ENCODE measurements around the gene CFAP61. TPM values are rescaled to one million over a fixed set of nuclear protein-coding genes. Genes with fewer than 3 reads are reported as not detected.

Gene CFAP61, protein sequence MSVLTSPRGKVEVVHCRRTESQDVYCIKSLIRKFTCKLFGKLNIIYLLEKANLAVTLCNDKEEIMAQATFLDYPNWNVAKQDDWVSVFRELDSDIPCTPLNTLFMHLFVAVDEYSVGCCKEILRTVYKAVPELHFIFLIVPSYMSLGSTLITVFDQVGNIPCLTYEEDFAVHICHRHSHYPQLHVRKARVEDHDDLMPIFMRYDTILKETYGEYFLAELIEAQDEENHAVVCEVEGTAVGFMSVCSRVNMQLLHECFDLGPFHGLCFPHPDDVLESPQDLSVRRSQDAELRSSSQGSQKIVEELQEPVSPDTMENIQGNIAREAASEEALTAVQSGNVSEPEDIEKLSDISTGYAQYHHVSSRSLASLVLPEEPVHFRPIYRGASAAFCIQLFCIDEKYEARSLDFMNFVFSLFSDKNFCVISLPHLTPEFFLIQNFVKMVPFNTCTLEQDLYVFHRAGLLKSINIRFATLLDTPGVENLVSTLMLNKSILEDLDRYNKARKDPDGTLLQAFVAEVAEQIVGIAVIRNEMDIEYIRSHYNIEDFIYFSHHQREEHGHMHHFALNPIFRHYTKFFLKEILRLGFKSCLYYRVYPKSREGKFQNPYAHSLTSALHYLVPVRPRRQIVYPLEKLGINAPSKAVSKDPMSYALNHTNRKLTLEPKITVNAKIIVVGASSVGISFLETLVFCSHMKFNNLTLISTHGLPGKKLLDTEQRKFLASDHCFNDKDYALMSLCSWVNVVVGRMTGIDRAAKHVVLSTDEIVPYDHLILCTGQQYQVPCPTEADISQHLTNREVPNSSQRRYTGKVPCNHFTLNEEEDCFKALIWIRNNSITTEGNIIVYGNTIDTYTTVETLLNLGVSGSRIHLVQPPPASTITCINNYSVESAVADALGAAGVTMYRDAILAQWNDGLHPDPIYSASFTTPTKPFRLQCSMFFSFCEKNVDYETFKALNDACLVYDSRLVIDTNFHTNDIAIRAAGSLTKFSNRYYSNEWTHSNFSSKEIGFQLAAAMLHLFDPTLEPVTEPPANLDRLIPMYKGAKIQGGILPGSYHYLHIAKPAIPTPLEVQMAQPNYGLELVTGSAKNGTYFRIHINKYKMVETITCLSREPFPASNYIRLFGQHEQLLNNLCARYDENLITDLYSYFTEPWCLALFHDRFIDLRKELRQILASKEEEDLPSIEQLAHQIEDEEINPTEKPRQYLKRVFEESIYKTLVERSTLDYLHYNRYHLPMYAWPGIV
- 0.11 TPM in 1 of 2 replicates, not detected in the other for total RNA-seq

DNA sequence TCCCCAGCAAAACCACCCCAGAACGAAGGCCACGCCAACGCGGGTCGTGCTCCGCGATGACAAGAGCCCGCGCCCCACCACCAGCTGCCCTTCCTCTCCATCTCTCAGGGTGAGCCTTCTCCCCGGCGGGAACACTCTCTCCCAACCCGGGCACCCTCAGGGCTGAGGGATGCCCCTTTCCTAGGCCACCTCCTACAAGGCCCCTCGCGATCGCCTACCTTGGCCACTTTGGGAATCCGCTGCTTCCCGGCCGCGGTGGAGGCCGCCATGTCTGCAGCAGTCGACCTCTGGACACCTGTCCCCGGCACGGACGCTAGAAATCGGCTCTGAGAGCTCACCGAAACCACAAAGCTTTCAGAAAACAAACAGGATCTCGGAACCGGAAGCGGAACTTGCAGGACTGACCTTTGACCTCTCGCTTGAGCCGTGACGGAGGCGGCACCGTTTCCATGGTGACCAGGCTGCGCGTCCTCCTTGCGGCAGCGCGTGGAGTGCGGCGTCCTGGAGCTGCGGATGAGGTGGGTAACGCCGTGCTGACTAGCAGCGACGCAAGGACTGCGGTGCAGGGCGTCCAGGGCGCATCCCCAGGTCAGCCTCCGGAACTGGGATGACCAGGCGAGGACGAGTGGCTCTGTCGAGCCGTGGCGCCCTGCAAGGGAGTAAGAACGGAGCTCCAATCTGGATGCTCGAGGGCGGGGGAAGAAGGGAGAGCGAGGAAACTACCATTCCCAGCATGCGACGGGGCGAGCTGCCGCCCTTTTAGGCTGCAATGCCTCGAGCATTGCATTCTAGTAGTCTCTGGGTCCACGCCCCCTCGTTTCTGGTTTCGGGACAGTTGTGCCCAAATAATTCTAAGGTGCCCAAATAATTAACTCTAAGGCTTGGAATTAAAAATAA lies at the start of gene CFAP61, which contains the start of gene CRNKL1:
Gene CFAP61, plus strand, starts transcription at position 459 of the 897 bp plus-strand sequence. CDS start 4,122 bp downstream, outside the sequence.
Gene CRNKL1, minus strand, starts transcription at position 393 of the 897 bp plus-strand sequence. Its CDS starts 124 bp downstream, at position 269.

DNA sequence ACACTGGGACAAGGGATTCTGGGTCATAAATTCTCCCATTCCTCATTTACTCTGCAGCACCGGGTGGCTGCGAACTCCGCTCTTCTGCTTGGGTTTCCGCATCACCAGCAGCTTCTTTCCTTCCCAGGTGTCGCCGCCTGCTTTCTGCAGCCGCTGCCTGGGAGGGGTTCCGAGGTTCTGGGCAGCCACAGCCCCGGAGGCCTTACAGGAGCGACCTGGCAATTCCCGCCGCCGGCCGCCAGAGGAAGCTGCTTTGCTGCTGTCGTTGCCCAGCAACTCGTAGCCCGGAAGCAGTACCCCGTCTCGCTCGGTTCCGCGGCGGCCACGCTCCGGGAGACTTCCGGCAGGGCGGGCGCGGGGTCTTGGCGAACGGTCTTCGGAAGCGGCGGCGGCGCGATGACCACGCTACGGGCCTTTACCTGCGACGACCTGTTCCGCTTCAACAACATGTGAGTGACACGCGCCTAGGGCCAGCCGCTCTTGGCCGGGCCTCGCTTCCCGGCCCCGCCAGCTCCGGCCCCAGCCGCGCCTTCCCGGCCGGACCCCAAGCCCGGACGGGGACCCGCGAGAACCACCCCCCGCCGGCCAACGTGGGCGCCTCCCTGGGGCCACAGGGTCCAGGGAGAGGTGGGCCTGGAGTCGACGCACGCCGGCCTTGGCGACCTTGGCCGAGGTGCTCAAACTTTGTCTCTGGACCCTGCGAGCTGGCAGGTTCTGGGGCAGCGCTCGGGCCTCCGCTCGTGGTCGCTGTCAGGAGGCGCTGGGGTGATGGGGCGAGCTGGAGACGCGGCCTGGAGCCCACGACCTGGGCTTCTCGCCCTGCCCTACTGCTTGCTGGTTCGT lies 35.1 kb upstream of the CFAP61 start, which contains the start of gene NAA20:
Gene NAA20, plus strand, starts transcription at position 362 of the 843 bp plus-strand sequence. Its CDS starts 35 bp downstream, at position 397.

DNA sequence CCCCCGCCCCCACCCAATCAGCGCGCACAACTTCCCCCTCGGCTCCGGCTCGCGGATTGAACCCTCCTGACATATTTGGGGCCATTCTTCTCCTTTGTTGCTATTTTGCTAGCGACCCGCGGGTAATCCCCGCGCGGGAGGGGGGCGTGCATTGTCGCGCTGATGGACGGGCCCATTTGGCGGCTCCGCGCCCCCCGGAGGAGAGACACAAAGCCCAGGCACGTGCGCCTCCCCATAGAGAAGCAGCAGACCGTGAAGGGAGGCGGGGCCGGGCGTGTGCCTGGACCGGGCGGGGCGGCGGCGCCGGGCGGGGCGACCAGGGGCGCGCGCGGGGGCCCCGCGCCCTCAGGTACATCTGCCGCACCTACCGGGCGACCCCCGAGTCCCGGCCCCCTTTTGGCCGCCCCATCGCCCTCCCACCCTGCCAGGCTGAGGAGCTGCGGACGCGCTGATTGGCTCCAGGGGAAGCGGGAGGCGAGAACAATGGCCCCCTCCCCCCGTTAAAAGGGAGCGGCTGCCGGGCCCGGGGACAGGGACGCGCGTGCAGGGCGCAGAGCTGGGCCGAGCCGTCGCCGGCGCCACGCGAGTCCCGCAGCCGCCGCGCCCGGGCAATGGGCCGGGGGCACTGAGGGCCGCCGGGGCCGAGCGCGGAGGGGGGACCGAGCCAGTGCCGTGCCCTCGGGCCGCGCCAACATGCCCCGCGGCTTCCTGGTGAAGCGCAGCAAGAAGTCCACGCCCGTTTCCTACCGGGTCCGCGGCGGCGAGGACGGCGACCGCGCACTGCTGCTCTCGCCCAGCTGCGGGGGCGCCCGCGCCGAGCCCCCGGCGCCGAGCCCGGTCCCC lies 315.5 kb downstream of the CFAP61 start, which contains the start of gene INSM1:
Gene INSM1, plus strand, starts transcription at position 530 of the 843 bp plus-strand sequence. Its CDS starts 164 bp downstream, at position 694.

Other genes starting within 250 kb of the CFAP61 start
- 50.4 and 51.3 TPM in 2 replicates for gene NAA20, start 35.2 kb upstream of the CFAP61 start, total RNA-seq
- 25.8 and 36.1 TPM in 2 replicates for gene CRNKL1, start 66 bp upstream of the CFAP61 start, total RNA-seq

All from dermis lymphatic vessel endothelial cell (primary cell).